HepG2 (cell line): ENCODE measurements around the gene ST6GALNAC6. TPM values are rescaled to one million over a fixed set of nuclear protein-coding genes. Genes with fewer than 3 reads are reported as not detected.

Experiments used
- CCAR2 ChIP-seq: fragments of 200-400 bp; formaldehyde crosslinking; optimal IDR thresholded peaks from 2 replicates; pipeline ENCODE3; 2018; ENCODE audit warnings: low read depth, mild to moderate bottlenecking, low read length, moderate library complexity
- CEBPB ChIP-seq: IDR thresholded peaks from 2 replicates; pipeline ENCODE4 v1.6.1; 2011; ENCODE audit warnings: low read depth, low read length, improper control_type of control experiment, borderline replicate concordance
- CENPX ChIP-seq: sonication (generic); formaldehyde crosslinking; IDR thresholded peaks from 2 replicates; pipeline ENCODE4 v1.9.0; 2021; ENCODE audit warnings: mild to moderate bottlenecking, missing genetic modification reagents, moderate library complexity
- NFE2L2 ChIP-seq: fragments of 150-350 bp; IDR thresholded peaks from 2 replicates; pipeline ENCODE4 v1.6.1; 2014; ENCODE audit warnings: low read length
- NR2F6 ChIP-seq, 2 experiments: IDR thresholded peaks; 2 replicates each; pipeline ENCODE4 v1.6.1; 2016; ENCODE audit warnings: antibody characterized with exemption in 1 of 2, mild to moderate bottlenecking in 1 of 2
- POLR2A ChIP-seq, 2 experiments: IDR thresholded peaks; 2 replicates each; pipeline ENCODE4 v1.6.1; 2011; ENCODE audit warnings: low read depth in 2 of 2, low read length in 2 of 2, mild to moderate bottlenecking in 1 of 2, moderate library complexity in 1 of 2; ENCODE audit not compliant: insufficient read depth in 1 of 2
- SNRNP70 ChIP-seq: fragments of 200-400 bp; formaldehyde crosslinking; IDR thresholded peaks from 2 replicates; pipeline ENCODE4 v1.6.1; 2017; ENCODE audit warnings: mild to moderate bottlenecking, low read depth, low read length, moderate library complexity
- SRF ChIP-seq: IDR thresholded peaks from 2 replicates; pipeline ENCODE4 v1.6.1; 2011; ENCODE audit warnings: mild to moderate bottlenecking, low read depth, low read length, moderate library complexity
- TBX2 ChIP-seq: sonication (generic); formaldehyde crosslinking; IDR thresholded peaks from 2 replicates; pipeline ENCODE4 v1.5.0; 2020; ENCODE audit warnings: missing genetic modification reagents, mild to moderate bottlenecking, borderline replicate concordance
- ZNF138 ChIP-seq: sonication (generic); formaldehyde crosslinking; IDR thresholded peaks from 2 replicates; pipeline ENCODE4 v1.5.0; 2020; ENCODE audit warnings: mild to moderate bottlenecking, low read depth, missing genetic modification reagents
- ZNF263 ChIP-seq: sonication (generic); formaldehyde crosslinking; IDR thresholded peaks from 2 replicates; pipeline ENCODE4 v1.4.0; 2020; ENCODE audit warnings: missing genetic modification reagents
- ZNF3 ChIP-seq: IDR thresholded peaks from 2 replicates; pipeline ENCODE4 v1.7.0; 2017; ENCODE audit warnings: inconsistent platforms
- ZNF33A ChIP-seq: sonication (generic); formaldehyde crosslinking; IDR thresholded peaks from 2 replicates; pipeline ENCODE4 v1.5.1; 2020; ENCODE audit warnings: missing genetic modification reagents, mild to moderate bottlenecking, moderate library complexity, borderline replicate concordance
- polyA plus RNA-seq, 8 experiments: library from polyadenylated mRNA; depleted of rRNA in 3 of 8; stranded (reverse) in 7 of 8; unstranded in 1 of 8; fragments of >200 nt; fragmentation: Illumina TruSeq in 4 of 8; extraction: Trizol in 4 of 8; gene quantifications; 2 replicates each; pipeline versions ENCODE4 v1.2.1 to v1.2.3, GENCODE V29; 2011 to 2016; ENCODE audit warnings: low read depth in 4 of 8, missing spikeins in 1 of 8, mixed read lengths in 1 of 8; ENCODE audit not compliant: insufficient read depth in 1 of 8
- total RNA-seq, 5 experiments: library from RNA; depleted of rRNA; stranded (reverse); fragments of >200 nt; fragmentation: Illumina TruSeq; extraction: Trizol; gene quantifications; 2 replicates each; pipeline ENCODE4 v1.2.3, GENCODE V29; 2016; ENCODE audit warnings: low read depth in 1 of 5
- TF ChIP-seq, protein P1 (sequence below): sonication (generic); formaldehyde crosslinking; IDR thresholded peaks from 2 replicates; pipeline ENCODE4 v1.5.0; 2020; ENCODE audit warnings: mild to moderate bottlenecking, missing genetic modification reagents, moderate library complexity
- TF ChIP-seq, protein P2 (sequence below): sonication (generic); formaldehyde crosslinking; IDR thresholded peaks from 2 replicates; pipeline ENCODE4 v1.5.0; 2020; ENCODE audit warnings: missing genetic modification reagents
- TF ChIP-seq, protein P3 (sequence below): sonication (generic); formaldehyde crosslinking; IDR thresholded peaks from 2 replicates; pipeline ENCODE4 v1.4.0; 2020; ENCODE audit warnings: mild to moderate bottlenecking, missing genetic modification reagents
- TF ChIP-seq, protein P4 (sequence below): sonication (generic); formaldehyde crosslinking; IDR thresholded peaks from 2 replicates; pipeline ENCODE4 v1.5.1; 2020; ENCODE audit warnings: mild to moderate bottlenecking, missing genetic modification reagents, borderline replicate concordance
- TF ChIP-seq, protein P5 (sequence below): sonication (generic); formaldehyde crosslinking; IDR thresholded peaks from 2 replicates; pipeline ENCODE4 v1.4.0; 2020; ENCODE audit warnings: mild to moderate bottlenecking, missing genetic modification reagents

Gene ST6GALNAC6
- total and polyA plus RNA-seq, 2 of the 13 experiments (the other 11 are each of a cell fraction or from before 2014, with no cell fraction given), result 18.5 to 65.4 TPM

DNA sequence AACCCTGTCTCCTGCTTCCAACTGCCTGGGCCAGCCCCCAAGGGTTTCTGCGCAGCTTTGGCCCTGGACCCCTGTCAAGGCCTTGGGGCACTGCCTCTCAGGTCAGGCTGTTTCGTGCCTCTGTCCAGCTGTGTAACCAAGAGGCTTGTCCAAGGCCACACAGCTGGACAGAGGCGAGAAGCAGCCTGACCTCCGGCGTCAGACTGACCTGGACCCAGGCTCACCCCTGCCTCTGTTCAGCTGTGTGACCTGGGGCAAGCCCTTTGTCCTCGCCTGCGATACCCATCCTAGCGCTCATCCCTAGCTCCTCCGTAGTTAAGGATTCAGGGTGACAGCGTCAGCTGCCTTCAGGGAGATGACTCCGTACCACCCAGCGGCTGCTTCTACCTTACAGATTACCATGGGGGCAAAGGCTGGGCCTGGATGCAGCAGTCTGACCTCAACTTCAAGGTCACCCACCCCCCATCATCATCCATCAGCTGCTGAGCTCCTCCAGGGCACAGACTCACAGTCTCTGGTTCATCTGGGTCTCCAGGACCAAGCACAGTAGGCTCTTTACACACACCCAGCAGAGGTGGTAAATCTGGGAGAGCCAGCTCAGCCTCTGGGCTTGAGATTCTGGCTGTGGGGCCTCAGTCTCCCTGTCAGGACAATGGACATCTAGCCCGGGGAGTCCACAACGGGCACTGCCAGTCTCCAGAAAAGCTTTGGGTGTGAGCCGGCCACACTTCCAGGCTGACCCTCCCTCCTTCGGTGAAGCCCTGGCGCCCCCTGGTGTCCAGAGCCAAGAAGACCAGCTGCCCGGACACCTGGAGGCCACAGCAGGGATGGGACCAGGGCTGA is 29.9 kb downstream of the ST6GALNAC6 start (continued):
- TF ChIP-seq, protein P1, sequence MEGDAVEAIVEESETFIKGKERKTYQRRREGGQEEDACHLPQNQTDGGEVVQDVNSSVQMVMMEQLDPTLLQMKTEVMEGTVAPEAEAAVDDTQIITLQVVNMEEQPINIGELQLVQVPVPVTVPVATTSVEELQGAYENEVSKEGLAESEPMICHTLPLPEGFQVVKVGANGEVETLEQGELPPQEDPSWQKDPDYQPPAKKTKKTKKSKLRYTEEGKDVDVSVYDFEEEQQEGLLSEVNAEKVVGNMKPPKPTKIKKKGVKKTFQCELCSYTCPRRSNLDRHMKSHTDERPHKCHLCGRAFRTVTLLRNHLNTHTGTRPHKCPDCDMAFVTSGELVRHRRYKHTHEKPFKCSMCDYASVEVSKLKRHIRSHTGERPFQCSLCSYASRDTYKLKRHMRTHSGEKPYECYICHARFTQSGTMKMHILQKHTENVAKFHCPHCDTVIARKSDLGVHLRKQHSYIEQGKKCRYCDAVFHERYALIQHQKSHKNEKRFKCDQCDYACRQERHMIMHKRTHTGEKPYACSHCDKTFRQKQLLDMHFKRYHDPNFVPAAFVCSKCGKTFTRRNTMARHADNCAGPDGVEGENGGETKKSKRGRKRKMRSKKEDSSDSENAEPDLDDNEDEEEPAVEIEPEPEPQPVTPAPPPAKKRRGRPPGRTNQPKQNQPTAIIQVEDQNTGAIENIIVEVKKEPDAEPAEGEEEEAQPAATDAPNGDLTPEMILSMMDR (CRISPR knock-in tag), result peak; percentile 96
- TF ChIP-seq, protein P2, sequence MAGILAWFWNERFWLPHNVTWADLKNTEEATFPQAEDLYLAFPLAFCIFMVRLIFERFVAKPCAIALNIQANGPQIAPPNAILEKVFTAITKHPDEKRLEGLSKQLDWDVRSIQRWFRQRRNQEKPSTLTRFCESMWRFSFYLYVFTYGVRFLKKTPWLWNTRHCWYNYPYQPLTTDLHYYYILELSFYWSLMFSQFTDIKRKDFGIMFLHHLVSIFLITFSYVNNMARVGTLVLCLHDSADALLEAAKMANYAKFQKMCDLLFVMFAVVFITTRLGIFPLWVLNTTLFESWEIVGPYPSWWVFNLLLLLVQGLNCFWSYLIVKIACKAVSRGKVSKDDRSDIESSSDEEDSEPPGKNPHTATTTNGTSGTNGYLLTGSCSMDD, result no peak
- no peak for TF ChIP-seq CEBPB
- TF ChIP-seq TBX2 (CRISPR knock-in tag), result no peak
- TF ChIP-seq SRF, result no peak
- no peak for TF ChIP-seq NR2F6 (IDR thresholded peaks at IDR 0.05)
- peak; percentile 46; the same call in 1 of the 2 replicates for TF ChIP-seq NR2F6 (CRISPR knock-in tag; IDR thresholded peaks at IDR 0.05)
- TF ChIP-seq NFE2L2, result no peak
- TF ChIP-seq, protein P3, sequence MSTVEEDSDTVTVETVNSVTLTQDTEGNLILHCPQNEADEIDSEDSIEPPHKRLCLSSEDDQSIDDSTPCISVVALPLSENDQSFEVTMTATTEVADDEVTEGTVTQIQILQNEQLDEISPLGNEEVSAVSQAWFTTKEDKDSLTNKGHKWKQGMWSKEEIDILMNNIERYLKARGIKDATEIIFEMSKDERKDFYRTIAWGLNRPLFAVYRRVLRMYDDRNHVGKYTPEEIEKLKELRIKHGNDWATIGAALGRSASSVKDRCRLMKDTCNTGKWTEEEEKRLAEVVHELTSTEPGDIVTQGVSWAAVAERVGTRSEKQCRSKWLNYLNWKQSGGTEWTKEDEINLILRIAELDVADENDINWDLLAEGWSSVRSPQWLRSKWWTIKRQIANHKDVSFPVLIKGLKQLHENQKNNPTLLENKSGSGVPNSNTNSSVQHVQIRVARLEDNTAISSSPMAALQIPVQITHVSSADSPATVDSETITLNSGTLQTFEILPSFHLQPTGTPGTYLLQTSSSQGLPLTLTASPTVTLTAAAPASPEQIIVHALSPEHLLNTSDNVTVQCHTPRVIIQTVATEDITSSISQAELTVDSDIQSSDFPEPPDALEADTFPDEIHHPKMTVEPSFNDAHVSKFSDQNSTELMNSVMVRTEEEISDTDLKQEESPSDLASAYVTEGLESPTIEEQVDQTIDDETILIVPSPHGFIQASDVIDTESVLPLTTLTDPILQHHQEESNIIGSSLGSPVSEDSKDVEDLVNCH (CRISPR knock-in tag), result no peak
- TF ChIP-seq SNRNP70, result no peak
- TF ChIP-seq CENPX (CRISPR knock-in tag), result no peak
- no peak for TF ChIP-seq ZNF263
- TF ChIP-seq ZNF138 (CRISPR knock-in tag), result no peak
- TF ChIP-seq, protein P4, sequence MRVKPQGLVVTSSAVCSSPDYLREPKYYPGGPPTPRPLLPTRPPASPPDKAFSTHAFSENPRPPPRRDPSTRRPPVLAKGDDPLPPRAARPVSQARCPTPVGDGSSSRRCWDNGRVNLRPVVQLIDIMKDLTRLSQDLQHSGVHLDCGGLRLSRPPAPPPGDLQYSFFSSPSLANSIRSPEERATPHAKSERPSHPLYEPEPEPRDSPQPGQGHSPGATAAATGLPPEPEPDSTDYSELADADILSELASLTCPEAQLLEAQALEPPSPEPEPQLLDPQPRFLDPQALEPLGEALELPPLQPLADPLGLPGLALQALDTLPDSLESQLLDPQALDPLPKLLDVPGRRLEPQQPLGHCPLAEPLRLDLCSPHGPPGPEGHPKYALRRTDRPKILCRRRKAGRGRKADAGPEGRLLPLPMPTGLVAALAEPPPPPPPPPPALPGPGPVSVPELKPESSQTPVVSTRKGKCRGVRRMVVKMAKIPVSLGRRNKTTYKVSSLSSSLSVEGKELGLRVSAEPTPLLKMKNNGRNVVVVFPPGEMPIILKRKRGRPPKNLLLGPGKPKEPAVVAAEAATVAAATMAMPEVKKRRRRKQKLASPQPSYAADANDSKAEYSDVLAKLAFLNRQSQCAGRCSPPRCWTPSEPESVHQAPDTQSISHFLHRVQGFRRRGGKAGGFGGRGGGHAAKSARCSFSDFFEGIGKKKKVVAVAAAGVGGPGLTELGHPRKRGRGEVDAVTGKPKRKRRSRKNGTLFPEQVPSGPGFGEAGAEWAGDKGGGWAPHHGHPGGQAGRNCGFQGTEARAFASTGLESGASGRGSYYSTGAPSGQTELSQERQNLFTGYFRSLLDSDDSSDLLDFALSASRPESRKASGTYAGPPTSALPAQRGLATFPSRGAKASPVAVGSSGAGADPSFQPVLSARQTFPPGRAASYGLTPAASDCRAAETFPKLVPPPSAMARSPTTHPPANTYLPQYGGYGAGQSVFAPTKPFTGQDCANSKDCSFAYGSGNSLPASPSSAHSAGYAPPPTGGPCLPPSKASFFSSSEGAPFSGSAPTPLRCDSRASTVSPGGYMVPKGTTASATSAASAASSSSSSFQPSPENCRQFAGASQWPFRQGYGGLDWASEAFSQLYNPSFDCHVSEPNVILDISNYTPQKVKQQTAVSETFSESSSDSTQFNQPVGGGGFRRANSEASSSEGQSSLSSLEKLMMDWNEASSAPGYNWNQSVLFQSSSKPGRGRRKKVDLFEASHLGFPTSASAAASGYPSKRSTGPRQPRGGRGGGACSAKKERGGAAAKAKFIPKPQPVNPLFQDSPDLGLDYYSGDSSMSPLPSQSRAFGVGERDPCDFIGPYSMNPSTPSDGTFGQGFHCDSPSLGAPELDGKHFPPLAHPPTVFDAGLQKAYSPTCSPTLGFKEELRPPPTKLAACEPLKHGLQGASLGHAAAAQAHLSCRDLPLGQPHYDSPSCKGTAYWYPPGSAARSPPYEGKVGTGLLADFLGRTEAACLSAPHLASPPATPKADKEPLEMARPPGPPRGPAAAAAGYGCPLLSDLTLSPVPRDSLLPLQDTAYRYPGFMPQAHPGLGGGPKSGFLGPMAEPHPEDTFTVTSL (CRISPR knock-in tag), result no peak
- TF ChIP-seq, protein P5, sequence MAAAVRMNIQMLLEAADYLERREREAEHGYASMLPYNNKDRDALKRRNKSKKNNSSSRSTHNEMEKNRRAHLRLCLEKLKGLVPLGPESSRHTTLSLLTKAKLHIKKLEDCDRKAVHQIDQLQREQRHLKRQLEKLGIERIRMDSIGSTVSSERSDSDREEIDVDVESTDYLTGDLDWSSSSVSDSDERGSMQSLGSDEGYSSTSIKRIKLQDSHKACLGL (CRISPR knock-in tag), result 0 out of 2 replicates have a peak, but pooled peaks have one; percentile 22
- no peak for TF ChIP-seq ZNF3 (CRISPR knock-in tag)
- no peak for TF ChIP-seq POLR2A (IDR thresholded peaks at IDR 0.05; ENCODE audit: insufficient read depth in 1 of 2, low read depth in 2 of 2, low read length in 2 of 2)
- TF ChIP-seq CCAR2, result no peak
- no peak for TF ChIP-seq ZNF33A (CRISPR knock-in tag)
